SK-N-SH (cell line): ENCODE data around the gene GKN1. TPM values are rescaled to one million over a fixed set of nuclear protein-coding genes. Genes with fewer than 3 reads are reported as not detected.

Experiments used
- CTCF ChIA-PET: fragments of 300-600, 350-600 bp; formaldehyde crosslinking; extraction: SDS; loops from one replicate; lab custom pipeline; 2021; lab: Yijun Ruan, JAX
- POLR2A ChIA-PET: fragments of 350-600 bp; sonication (Branson Sonifier 250); formaldehyde crosslinking; extraction: SDS; loops from one replicate; lab custom pipeline; 2020; ENCODE audit warnings: antibody characterized with exemption, inconsistent platforms; lab: Yijun Ruan, JAX
- DNase-seq: peaks from one replicate; pipeline ENCODE4 v3.0.0; 2012
- H2AFZ ChIP-seq: fragments of 200-600 bp; sonication (generic); 2 replicates; pipeline ENCODE4 v1.8.1; 2016; ENCODE audit warnings: antibody characterized with exemption, mild to moderate bottlenecking, low read depth
- H3F3A ChIP-seq: fragments of 200-600 bp; sonication (generic); replicated peaks from 2 replicates; pipeline ENCODE3; 2016; ENCODE audit warnings: antibody characterized with exemption, mild to moderate bottlenecking; ENCODE audit not compliant: insufficient read depth
- H3K27ac ChIP-seq, 2 experiments: fragments of 200-500 bp in 1 of 2; fragments of 200-600 bp in 1 of 2; sonication (Bioruptor generic) in 1 of 2; sonication (generic), shearing (Covaris generic) in 1 of 2; 2 replicates each; pipeline versions ENCODE4 v1.5.1 to v1.6.1; 2014 to 2016; ENCODE audit warnings: low read depth in 2 of 2, inconsistent platforms in 1 of 2, low read length in 1 of 2, mild to moderate bottlenecking in 1 of 2, mixed read lengths in 1 of 2
- H3K27me3 ChIP-seq: fragments of 200-600 bp; sonication (generic), shearing (Covaris generic); 2 replicates; pipeline ENCODE4 v1.6.1; 2016; ENCODE audit warnings: mixed run types; ENCODE audit not compliant: insufficient read depth
- H3K36me3 ChIP-seq, 2 experiments: fragments of 200-500 bp in 1 of 2; fragments of 200-600 bp in 1 of 2; sonication (Bioruptor generic) in 1 of 2; sonication (generic) in 1 of 2; replicated peaks in 1 of 2; 2 replicates each; pipeline versions ENCODE3 to v1.5.1; 2014 to 2016; ENCODE audit warnings: low read length in 1 of 2, mild to moderate bottlenecking in 1 of 2; ENCODE audit not compliant: insufficient read depth in 2 of 2, control insufficient read depth in 1 of 2
- H3K4me1 ChIP-seq, 2 experiments: fragments of 200-500 bp in 1 of 2; fragments of 200-600 bp in 1 of 2; sonication (Bioruptor generic) in 1 of 2; sonication (generic), shearing (Covaris generic) in 1 of 2; 2 replicates each; pipeline versions ENCODE4 v1.5.1 to v1.6.1; 2014 to 2016; ENCODE audit warnings: low read depth in 1 of 2, low read length in 1 of 2, mixed run types in 1 of 2; ENCODE audit not compliant: insufficient read depth in 2 of 2, control insufficient read depth in 1 of 2
- H3K4me2 ChIP-seq: fragments of 200-600 bp; sonication (generic), shearing (Covaris generic); 2 replicates; pipeline ENCODE4 v1.6.1; 2017; ENCODE audit warnings: mixed run types
- H3K4me3 ChIP-seq, 2 experiments: fragments of 200-500 bp in 1 of 2; fragments of 200-600 bp in 1 of 2; sonication (Bioruptor generic) in 1 of 2; sonication (generic), shearing (Covaris generic) in 1 of 2; 2 replicates each; pipeline versions ENCODE4 v1.5.1 to v1.8.1; 2014 to 2016; ENCODE audit warnings: low read depth in 2 of 2, inconsistent platforms in 1 of 2, low read length in 1 of 2, mild to moderate bottlenecking in 1 of 2, mixed read lengths in 1 of 2, moderate library complexity in 1 of 2
- H3K79me2 ChIP-seq: fragments of 200-600 bp; sonication (generic); 2 replicates; pipeline ENCODE4 v1.8.1; 2017; ENCODE audit warnings: mild to moderate bottlenecking; ENCODE audit not compliant: insufficient read depth
- H3K9ac ChIP-seq: fragments of 200-600 bp; sonication (generic); 2 replicates; pipeline ENCODE4 v1.6.1; 2017; ENCODE audit warnings: mixed run types
- H3K9me2 ChIP-seq: fragments of 200-600 bp; sonication (generic); 2 replicates; pipeline ENCODE4 v1.6.1; 2017; ENCODE audit warnings: mixed run types
- H3K9me3 ChIP-seq: fragments of 200-600 bp; sonication (generic); 2 replicates; pipeline ENCODE4 v1.6.1; 2017; ENCODE audit warnings: mixed run types, mild to moderate bottlenecking, moderate library complexity
- H4K20me1 ChIP-seq: fragments of 200-600 bp; sonication (generic); 2 replicates; pipeline ENCODE4 v1.6.1; 2017; ENCODE audit warnings: mild to moderate bottlenecking, mixed run types; ENCODE audit not compliant: insufficient read depth
- EZH2phosphoT487 ChIP-seq: fragments of 200-600 bp; sonication (generic); IDR thresholded peaks from 2 replicates; pipeline ENCODE4 v1.6.1; 2017; ENCODE audit warnings: low read depth, mixed run types, mild to moderate bottlenecking, antibody characterized with exemption, moderate library complexity, borderline replicate concordance
- FOSL2 ChIP-seq: IDR thresholded peaks from 2 replicates; pipeline ENCODE4 v1.4.0; 2012; ENCODE audit warnings: low read depth, mild to moderate bottlenecking, moderate library complexity, borderline replicate concordance
- GABPA ChIP-seq: IDR thresholded peaks from 2 replicates; pipeline ENCODE4 v1.4.0; 2012; ENCODE audit warnings: low read depth, mild to moderate bottlenecking
- MEF2A ChIP-seq: IDR thresholded peaks from 2 replicates; pipeline ENCODE4 v1.4.0; 2012; ENCODE audit warnings: low read depth, borderline replicate concordance
- NRF1 ChIP-seq: IDR thresholded peaks from 2 replicates; pipeline ENCODE4 v1.6.1; 2012; ENCODE audit warnings: low read depth, mild to moderate bottlenecking, low read length
- POLR2AphosphoS5 ChIP-seq: IDR thresholded peaks from 2 replicates; pipeline ENCODE4 v1.6.1; 2012; ENCODE audit warnings: low read depth, low read length
- RAD21 ChIP-seq: IDR thresholded peaks from 2 replicates; pipeline ENCODE4 v1.6.1; 2012; ENCODE audit warnings: mild to moderate bottlenecking, low read length
- RFX5 ChIP-seq: IDR thresholded peaks from 2 replicates; pipeline ENCODE4 v1.6.1; 2012; ENCODE audit warnings: mild to moderate bottlenecking, improper control_type of control experiment, low read length
- TCF12 ChIP-seq: IDR thresholded peaks from 2 replicates; pipeline ENCODE4 v1.4.0; 2012
- polyA plus RNA-seq, 3 experiments: library from polyadenylated mRNA; depleted of rRNA; stranded (reverse); fragments of >200 nt; gene quantifications; 2 replicates each; pipeline ENCODE4 v1.2.3, GENCODE V29; 2012
- TF ChIP-seq, protein P1 (sequence below): IDR thresholded peaks from 2 replicates; pipeline ENCODE4 v1.6.1; 2012; ENCODE audit warnings: mild to moderate bottlenecking, low read depth, low read length, moderate library complexity
- TF ChIP-seq, protein P2 (sequence below): IDR thresholded peaks from 2 replicates; pipeline ENCODE4 v1.4.0; 2012; ENCODE audit warnings: low read depth, borderline replicate concordance
- TF ChIP-seq, protein P3 (sequence below): IDR thresholded peaks from 2 replicates; pipeline ENCODE4 v1.4.0; 2012; ENCODE audit warnings: low read depth, borderline replicate concordance

Gene GKN1
- polyA plus RNA-seq, 1 of the 3 experiments (the other 2 are of a cell fraction): not detected

DNA sequence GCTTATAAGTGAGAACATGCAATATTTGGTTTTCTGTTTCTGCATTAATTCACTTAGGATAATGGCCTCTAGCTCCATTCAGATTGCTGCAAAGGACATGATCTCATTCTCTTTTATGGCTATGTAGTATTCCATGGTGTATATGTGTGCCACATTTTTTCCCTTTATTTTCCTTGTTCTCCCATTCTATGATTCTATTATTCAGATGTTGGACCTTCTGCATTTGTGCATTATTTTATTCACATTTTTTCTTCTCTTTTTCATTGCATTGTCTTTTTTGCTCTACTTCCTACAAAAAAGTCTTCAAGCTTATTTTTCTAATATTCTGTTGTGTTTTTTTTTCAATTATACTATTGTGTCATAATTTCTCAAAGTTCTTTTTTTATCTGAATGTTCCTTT lies 27.4 kb downstream of the GKN1 start:
- POLR2A ChIA-PET: no interaction called here
- CTCF ChIA-PET: interaction anchor here (0.7 to 3.2 kb wide), 3 partner anchors 9 to 59 kb away, joined by 3 to 17 read pairs (median 5); partner anchors contain the start of gene ANTXR1

More for the DNA sequence above, 27.4 kb downstream of the GKN1 start:
- Histone ChIP-seq H3K36me3 (no peaks in the 10 kb centered on the region), H3K9ac (no peak overlapping the region), H3K4me2 (no peak overlapping the region), H3K79me2 (no peaks in the 10 kb centered on the region), H3K9me2 (no peaks in the 10 kb centered on the region), H2AFZ (no peak overlapping the region), H3K27ac (no peak overlapping the region), H3K4me3 (no peak overlapping the region), H3F3A (no peaks in the 10 kb centered on the region), H4K20me1 (no peaks in the 10 kb centered on the region), H3K9me3 (peaks cover 10% of the 10 kb centered on the region; the same call in 1 of the 2 replicates), H3K4me1 (no peaks in the 10 kb centered on the region), H3K27me3 (no peaks in the 10 kb centered on the region)
- DNase-seq: no peak
- no peak for TF ChIP-seq RAD21
- no peak for TF ChIP-seq NRF1
- TF ChIP-seq, protein P1, sequence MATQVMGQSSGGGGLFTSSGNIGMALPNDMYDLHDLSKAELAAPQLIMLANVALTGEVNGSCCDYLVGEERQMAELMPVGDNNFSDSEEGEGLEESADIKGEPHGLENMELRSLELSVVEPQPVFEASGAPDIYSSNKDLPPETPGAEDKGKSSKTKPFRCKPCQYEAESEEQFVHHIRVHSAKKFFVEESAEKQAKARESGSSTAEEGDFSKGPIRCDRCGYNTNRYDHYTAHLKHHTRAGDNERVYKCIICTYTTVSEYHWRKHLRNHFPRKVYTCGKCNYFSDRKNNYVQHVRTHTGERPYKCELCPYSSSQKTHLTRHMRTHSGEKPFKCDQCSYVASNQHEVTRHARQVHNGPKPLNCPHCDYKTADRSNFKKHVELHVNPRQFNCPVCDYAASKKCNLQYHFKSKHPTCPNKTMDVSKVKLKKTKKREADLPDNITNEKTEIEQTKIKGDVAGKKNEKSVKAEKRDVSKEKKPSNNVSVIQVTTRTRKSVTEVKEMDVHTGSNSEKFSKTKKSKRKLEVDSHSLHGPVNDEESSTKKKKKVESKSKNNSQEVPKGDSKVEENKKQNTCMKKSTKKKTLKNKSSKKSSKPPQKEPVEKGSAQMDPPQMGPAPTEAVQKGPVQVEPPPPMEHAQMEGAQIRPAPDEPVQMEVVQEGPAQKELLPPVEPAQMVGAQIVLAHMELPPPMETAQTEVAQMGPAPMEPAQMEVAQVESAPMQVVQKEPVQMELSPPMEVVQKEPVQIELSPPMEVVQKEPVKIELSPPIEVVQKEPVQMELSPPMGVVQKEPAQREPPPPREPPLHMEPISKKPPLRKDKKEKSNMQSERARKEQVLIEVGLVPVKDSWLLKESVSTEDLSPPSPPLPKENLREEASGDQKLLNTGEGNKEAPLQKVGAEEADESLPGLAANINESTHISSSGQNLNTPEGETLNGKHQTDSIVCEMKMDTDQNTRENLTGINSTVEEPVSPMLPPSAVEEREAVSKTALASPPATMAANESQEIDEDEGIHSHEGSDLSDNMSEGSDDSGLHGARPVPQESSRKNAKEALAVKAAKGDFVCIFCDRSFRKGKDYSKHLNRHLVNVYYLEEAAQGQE: no peak
- TF ChIP-seq TCF12: no peak
- no peak for TF ChIP-seq GABPA
- TF ChIP-seq, protein P2, sequence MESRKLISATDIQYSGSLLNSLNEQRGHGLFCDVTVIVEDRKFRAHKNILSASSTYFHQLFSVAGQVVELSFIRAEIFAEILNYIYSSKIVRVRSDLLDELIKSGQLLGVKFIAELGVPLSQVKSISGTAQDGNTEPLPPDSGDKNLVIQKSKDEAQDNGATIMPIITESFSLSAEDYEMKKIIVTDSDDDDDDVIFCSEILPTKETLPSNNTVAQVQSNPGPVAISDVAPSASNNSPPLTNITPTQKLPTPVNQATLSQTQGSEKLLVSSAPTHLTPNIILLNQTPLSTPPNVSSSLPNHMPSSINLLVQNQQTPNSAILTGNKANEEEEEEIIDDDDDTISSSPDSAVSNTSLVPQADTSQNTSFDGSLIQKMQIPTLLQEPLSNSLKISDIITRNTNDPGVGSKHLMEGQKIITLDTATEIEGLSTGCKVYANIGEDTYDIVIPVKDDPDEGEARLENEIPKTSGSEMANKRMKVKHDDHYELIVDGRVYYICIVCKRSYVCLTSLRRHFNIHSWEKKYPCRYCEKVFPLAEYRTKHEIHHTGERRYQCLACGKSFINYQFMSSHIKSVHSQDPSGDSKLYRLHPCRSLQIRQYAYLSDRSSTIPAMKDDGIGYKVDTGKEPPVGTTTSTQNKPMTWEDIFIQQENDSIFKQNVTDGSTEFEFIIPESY: no peak
- no peak for TF ChIP-seq POLR2AphosphoS5
- no peak for TF ChIP-seq EZH2phosphoT487
- TF ChIP-seq FOSL2: no peak
- TF ChIP-seq, protein P3, sequence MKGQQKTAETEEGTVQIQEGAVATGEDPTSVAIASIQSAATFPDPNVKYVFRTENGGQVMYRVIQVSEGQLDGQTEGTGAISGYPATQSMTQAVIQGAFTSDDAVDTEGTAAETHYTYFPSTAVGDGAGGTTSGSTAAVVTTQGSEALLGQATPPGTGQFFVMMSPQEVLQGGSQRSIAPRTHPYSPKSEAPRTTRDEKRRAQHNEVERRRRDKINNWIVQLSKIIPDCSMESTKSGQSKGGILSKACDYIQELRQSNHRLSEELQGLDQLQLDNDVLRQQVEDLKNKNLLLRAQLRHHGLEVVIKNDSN: no peak
- TF ChIP-seq RFX5: no peak
- TF ChIP-seq MEF2A: no peak
